DOHH2 (cell line): ENCODE results near the gene GNRH2.
A peak's percentile ranks its signal among the peaks of the same experiment; 100 is the strongest.

ENCODE experiments used
- H3F3A ChIP-seq: fragments of 200-600 bp; sonication (generic), shearing (Covaris generic); 2 replicates; pipeline ENCODE4 v1.6.0; 2016; ENCODE audit warnings: antibody characterized with exemption, mild to moderate bottlenecking; ENCODE audit not compliant: control insufficient read depth, insufficient read depth
- H3K27ac ChIP-seq: fragments of 200-600 bp; sonication (generic); 2 replicates; pipeline ENCODE4 v1.5.1; 2014; ENCODE audit warnings: low read depth, mild to moderate bottlenecking, low read length, moderate library complexity
- H3K27me3 ChIP-seq: fragments of 200-600 bp; sonication (generic); 2 replicates; pipeline ENCODE4 v1.6.1; 2014; ENCODE audit warnings: mild to moderate bottlenecking, low read length, mixed read lengths; ENCODE audit not compliant: control insufficient read depth
- H3K36me3 ChIP-seq: fragments of 200-600 bp; sonication (generic); 2 replicates; pipeline ENCODE4 v1.6.1; 2014; ENCODE audit warnings: mild to moderate bottlenecking, low read length, moderate library complexity, mixed read lengths; ENCODE audit not compliant: control insufficient read depth
- H3K4me1 ChIP-seq: fragments of 200-600 bp; sonication (generic); 2 replicates; pipeline ENCODE4 v1.6.1; 2014; ENCODE audit warnings: mild to moderate bottlenecking, low read length, mixed read lengths; ENCODE audit not compliant: control insufficient read depth
- H3K4me2 ChIP-seq: fragments of 200-600 bp; sonication (generic); 2 replicates; pipeline ENCODE4 v1.6.0; 2014; ENCODE audit warnings: mild to moderate bottlenecking, low read length, moderate library complexity
- H3K4me3 ChIP-seq: fragments of 200-600 bp; sonication (generic); 2 replicates; pipeline ENCODE4 v1.5.1; 2014; ENCODE audit warnings: mild to moderate bottlenecking, low read length, mixed read lengths
- H3K79me2 ChIP-seq: fragments of 200-600 bp; sonication (generic); 2 replicates; pipeline ENCODE4 v1.6.1; 2014; ENCODE audit warnings: mild to moderate bottlenecking, low read length, mixed read lengths; ENCODE audit not compliant: control insufficient read depth
- H3K9me2 ChIP-seq: fragments of 200-600 bp; sonication (generic); replicated peaks from 2 replicates; pipeline ENCODE4 v1.6.1; 2014; ENCODE audit warnings: mild to moderate bottlenecking, low read length, mixed read lengths; ENCODE audit not compliant: control insufficient read depth
- H3K9me3 ChIP-seq: fragments of 200-600 bp; sonication (generic); 2 replicates; pipeline ENCODE4 v1.6.1; 2014; ENCODE audit warnings: antibody characterized with exemption, low read length, mixed read lengths; ENCODE audit not compliant: control insufficient read depth, insufficient read depth
- H4K20me1 ChIP-seq: fragments of 200-600 bp; sonication (generic); 2 replicates; pipeline ENCODE4 v1.6.0; 2014; ENCODE audit warnings: low read depth, mild to moderate bottlenecking, antibody characterized with exemption, low read length, moderate library complexity; ENCODE audit not compliant: control insufficient read depth, insufficient read depth
- EZH2phosphoT487 ChIP-seq: fragments of 200-600 bp; sonication (generic); IDR thresholded peaks from 2 replicates; pipeline ENCODE4 v1.6.1; 2017; ENCODE audit warnings: borderline replicate concordance, mild to moderate bottlenecking, antibody characterized with exemption, low read length, moderate library complexity, mixed read lengths
- TF ChIP-seq, protein P1 (sequence below): fragments of 200-600 bp; sonication (generic); IDR thresholded peaks from one replicate; pipeline ENCODE4 v1.5.1; 2014; ENCODE audit warnings: antibody characterized with exemption, mild to moderate bottlenecking, low read depth, low read length; ENCODE audit not compliant: poor library complexity, severe bottlenecking

GNRH2 gene

DNA sequence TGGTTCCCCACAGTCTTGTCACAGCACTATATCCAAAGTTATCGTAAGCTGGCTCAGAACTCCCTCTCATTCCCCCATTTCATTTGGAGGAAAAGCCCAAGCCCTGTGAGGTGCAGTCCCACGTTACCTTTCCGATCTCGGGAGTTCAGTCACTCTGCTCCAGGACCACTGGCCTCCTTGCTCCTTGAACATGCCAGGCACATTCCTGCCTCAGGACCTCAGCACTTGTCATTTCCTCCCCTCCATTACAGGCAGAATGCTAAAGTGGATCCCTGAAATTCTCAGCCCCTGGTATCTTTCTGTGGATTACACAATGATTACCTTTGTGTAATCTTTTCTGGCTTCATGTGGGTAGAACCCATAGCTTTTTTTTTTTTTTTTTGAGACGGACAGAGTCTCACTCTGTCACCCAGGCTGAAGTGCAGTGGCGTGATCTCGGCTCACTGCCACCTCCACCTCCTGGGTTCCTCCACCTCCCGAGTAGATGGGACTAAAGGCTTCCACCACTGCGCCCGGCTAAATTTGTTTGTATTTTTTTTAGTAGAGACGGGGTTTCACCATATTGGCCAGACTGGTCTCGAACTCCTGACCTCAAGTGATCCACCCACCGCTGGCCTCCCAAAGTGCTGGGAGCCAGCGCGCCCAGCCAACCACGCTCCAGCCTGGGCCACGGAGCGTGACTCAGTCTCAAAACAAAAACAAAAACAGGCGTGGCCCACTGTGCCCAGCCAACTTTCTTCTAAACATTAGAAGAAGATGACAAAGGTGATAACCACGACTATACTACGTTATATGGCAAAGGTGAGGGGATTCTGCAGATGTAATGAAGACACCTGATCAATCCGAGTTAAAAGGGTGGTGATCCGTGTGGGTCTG, 24.0 kb downstream of the GNRH2 start:
- no peaks in the 10 kb centered on the region for H3K79me2 ChIP-seq
- no peak overlapping the region for H3K4me3 ChIP-seq
- H3K9me2 ChIP-seq: no peaks in the 10 kb centered on the region
- no peaks in the 10 kb centered on the region for H3K9me3 ChIP-seq
- peaks cover 6% of the 10 kb centered on the region; the same call in 1 of the 2 replicates for H3K4me1 ChIP-seq
- H3K27me3 ChIP-seq: peaks cover 14% of the 10 kb centered on the region
- 0 out of 2 replicates have a peak overlapping the region, but pooled peaks have one; percentile 4 for H3K4me2 ChIP-seq
- no peak for TF ChIP-seq EZH2phosphoT487
- TF ChIP-seq, protein P1, sequence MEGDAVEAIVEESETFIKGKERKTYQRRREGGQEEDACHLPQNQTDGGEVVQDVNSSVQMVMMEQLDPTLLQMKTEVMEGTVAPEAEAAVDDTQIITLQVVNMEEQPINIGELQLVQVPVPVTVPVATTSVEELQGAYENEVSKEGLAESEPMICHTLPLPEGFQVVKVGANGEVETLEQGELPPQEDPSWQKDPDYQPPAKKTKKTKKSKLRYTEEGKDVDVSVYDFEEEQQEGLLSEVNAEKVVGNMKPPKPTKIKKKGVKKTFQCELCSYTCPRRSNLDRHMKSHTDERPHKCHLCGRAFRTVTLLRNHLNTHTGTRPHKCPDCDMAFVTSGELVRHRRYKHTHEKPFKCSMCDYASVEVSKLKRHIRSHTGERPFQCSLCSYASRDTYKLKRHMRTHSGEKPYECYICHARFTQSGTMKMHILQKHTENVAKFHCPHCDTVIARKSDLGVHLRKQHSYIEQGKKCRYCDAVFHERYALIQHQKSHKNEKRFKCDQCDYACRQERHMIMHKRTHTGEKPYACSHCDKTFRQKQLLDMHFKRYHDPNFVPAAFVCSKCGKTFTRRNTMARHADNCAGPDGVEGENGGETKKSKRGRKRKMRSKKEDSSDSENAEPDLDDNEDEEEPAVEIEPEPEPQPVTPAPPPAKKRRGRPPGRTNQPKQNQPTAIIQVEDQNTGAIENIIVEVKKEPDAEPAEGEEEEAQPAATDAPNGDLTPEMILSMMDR: no peak
- H3K36me3 ChIP-seq: no peaks in the 10 kb centered on the region
- no peaks in the 10 kb centered on the region for H3F3A ChIP-seq
- no peak overlapping the region for H3K27ac ChIP-seq
- H4K20me1 ChIP-seq: no peaks in the 10 kb centered on the region

DNA sequence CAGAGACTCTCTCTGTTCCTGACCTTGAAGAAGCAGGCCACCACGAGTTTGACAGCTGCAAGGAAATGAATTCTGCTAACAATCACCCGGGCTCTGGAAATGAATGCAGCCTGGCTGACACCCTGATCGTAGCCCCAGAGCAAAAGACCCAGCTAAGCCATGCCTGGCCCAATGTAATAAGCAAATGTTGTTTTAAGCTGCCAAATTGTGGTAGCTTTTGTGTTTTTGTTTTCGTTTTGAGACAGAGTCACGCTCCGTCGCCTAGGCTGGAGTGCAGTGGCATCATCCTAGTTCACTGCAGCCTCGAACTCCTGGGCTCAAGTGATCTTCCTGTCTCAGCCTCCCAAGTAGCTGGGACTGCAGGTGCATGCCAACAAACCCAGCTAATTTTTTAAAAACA, 24.7 kb downstream of the GNRH2 start:
- H3F3A ChIP-seq: no peaks in the 10 kb centered on the region
- H4K20me1 ChIP-seq: no peaks in the 10 kb centered on the region
- H3K4me1 ChIP-seq: peaks cover 6% of the 10 kb centered on the region; the same call in 1 of the 2 replicates
- H3K4me2 ChIP-seq: 0 out of 2 replicates have a peak overlapping the region, but pooled peaks have one; percentile 4
- no peaks in the 10 kb centered on the region for H3K36me3 ChIP-seq
- no peaks in the 10 kb centered on the region for H3K9me2 ChIP-seq
- no peaks in the 10 kb centered on the region for H3K9me3 ChIP-seq
- TF ChIP-seq, protein P1: no peak
- no peak for TF ChIP-seq EZH2phosphoT487
- H3K27me3 ChIP-seq: peaks cover 14% of the 10 kb centered on the region
- H3K4me3 ChIP-seq: no peak overlapping the region
- no peak overlapping the region for H3K27ac ChIP-seq
- H3K79me2 ChIP-seq: no peaks in the 10 kb centered on the region

DNA sequence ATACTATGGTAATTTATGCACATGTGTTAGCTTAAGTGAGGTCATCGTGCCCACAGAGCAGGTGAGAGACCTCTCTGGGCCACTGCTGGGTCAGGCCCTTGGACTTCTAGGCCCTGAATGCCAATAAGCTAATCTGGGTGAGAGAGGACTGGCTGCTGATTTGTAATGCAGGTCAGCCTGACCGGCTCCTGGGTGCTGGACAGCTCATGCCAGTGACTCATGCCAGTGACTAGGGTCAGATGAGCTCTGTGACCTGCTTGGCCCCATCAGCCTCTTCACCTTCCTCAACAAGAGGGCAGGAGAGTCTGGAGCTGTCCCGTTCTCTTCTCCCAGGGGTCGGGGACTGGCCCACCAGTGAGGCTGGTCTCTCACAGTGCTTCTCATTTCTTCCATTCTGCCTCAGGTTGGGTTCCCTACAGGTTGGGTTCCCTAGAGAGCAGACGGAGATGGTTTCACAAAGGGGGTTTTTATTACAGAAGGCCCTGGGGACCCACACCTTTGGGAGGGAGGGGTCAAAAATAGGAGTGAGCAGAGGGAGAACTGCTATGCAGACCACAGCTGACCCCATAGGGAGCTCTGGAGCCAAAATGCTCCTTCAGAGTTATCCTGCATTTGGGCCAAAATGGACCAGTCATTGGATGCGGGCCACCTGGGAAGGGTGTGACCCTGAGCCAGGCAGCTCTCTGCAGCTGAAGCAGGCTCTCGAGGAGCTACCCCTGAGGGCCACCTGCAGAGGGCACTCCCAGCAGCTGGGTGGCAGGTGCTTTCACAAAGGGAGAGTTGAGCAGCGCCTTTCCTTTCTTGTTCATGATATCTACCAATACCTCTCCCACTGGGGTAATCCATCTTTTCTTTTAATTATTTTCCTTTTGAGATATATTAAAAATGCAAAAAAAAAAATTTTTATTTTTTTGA, 25.8 kb downstream of the GNRH2 start:
- peaks cover 14% of the 10 kb centered on the region for H3K27me3 ChIP-seq
- no peaks in the 10 kb centered on the region for H3K79me2 ChIP-seq
- peaks cover 6% of the 10 kb centered on the region; the same call in 1 of the 2 replicates for H3K4me1 ChIP-seq
- no peaks in the 10 kb centered on the region for H3K36me3 ChIP-seq
- no peaks in the 10 kb centered on the region for H3K9me3 ChIP-seq
- no peaks in the 10 kb centered on the region for H4K20me1 ChIP-seq
- H3K9me2 ChIP-seq: no peaks in the 10 kb centered on the region
- no peak overlapping the region for H3K27ac ChIP-seq
- TF ChIP-seq EZH2phosphoT487: no peak
- TF ChIP-seq, protein P1: peak; percentile 40
- H3F3A ChIP-seq: no peaks in the 10 kb centered on the region
- no peak overlapping the region for H3K4me2 ChIP-seq
- no peak overlapping the region for H3K4me3 ChIP-seq
